ENCODE results near the gene DTNBP1. TPM values are rescaled to one million over a fixed set of nuclear protein-coding genes. Genes with fewer than 3 reads are reported as not detected.

Gene DTNBP1
- total and polyA plus RNA-seq, 2 donors (not counting 3 experiments of a cell fraction or from before 2014, with no cell fraction given): 24.3 to 28.9 TPM

DNA sequence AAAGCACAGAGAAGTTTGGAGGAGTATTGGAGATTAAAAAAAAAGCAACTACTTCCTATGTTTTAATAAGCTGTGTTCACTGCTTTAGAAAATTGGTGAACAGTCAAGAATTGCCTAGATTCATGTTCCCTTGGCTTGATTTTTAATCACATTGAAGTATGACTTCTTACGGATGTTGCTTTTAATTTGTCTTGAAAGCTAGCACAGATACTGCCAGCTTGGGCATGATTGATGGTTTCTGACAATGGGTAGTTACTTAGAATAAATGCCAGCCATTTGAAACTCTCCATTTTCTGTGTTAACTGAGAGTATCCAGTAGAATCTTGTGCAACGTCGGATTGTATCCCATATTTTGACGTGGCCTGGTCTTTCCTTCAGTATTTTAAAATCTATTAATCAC lies 178.0 kb downstream of the DTNBP1 start:
- no peak overlapping the region for H3K9ac ChIP-seq (replicated peaks; ENCODE audit: extremely low read depth, insufficient read depth, low read length)
- no peaks in the 10 kb centered on the region for H3K9me1 ChIP-seq (replicated peaks; ENCODE audit: control insufficient read depth, extremely low read depth, insufficient read depth, low read length)
- no TSS peak for BruUV-seq (replicated peaks)
- DNase-seq (ENCODE audit: low read depth, low spot score): no peak
- no peak for FAIRE-seq
- H3K27me3 ChIP-seq (ENCODE audit: control insufficient read depth in 2 of 2, insufficient read depth in 2 of 2, low read length in 2 of 2): no peaks in the 10 kb centered on the region
- H3K27ac ChIP-seq (ENCODE audit: insufficient read depth, low read depth, low read length): no peak overlapping the region
- no peaks in the 10 kb centered on the region for H3K79me2 ChIP-seq (ENCODE audit: control insufficient read depth, insufficient read depth, low read length)
- POLR2A ChIA-PET: interaction anchor here (0.7 kb wide), 1 partner anchor 10 kb away, joined by 3 read pairs; no protein-coding TSS in a partner anchor
- no peaks in the 10 kb centered on the region for H4K20me1 ChIP-seq (replicated peaks; ENCODE audit: control insufficient read depth, extremely low read depth, insufficient read depth, low read length)
- H3K36me3 ChIP-seq (ENCODE audit: control insufficient read depth in 2 of 2, extremely low read depth in 1 of 2, insufficient read depth in 2 of 2, low read length in 2 of 2): peaks cover 0 to 2% of the 10 kb centered on the region in 2 experiments
- no peak overlapping the region for H3K4me2 ChIP-seq (ENCODE audit: insufficient read depth, low read length)
- TF ChIP-seq GATA2 (IDR thresholded peaks at IDR 0.05; ENCODE audit: insufficient read depth, insufficient read length, low read depth, low read length): no peak
- no peak for TF ChIP-seq EZH2 (IDR thresholded peaks at IDR 0.05; ENCODE audit: borderline replicate concordance, low read depth, low read length, severe bottlenecking)
- TF ChIP-seq, protein P1, sequence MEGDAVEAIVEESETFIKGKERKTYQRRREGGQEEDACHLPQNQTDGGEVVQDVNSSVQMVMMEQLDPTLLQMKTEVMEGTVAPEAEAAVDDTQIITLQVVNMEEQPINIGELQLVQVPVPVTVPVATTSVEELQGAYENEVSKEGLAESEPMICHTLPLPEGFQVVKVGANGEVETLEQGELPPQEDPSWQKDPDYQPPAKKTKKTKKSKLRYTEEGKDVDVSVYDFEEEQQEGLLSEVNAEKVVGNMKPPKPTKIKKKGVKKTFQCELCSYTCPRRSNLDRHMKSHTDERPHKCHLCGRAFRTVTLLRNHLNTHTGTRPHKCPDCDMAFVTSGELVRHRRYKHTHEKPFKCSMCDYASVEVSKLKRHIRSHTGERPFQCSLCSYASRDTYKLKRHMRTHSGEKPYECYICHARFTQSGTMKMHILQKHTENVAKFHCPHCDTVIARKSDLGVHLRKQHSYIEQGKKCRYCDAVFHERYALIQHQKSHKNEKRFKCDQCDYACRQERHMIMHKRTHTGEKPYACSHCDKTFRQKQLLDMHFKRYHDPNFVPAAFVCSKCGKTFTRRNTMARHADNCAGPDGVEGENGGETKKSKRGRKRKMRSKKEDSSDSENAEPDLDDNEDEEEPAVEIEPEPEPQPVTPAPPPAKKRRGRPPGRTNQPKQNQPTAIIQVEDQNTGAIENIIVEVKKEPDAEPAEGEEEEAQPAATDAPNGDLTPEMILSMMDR (IDR thresholded peaks at IDR 0.05; ENCODE audit: extremely low read depth in 1 of 2, insufficient read depth in 1 of 2, low read depth in 1 of 2, low read length in 2 of 2): no peak
- no peak for TF ChIP-seq JUN (IDR thresholded peaks at IDR 0.05; ENCODE audit: borderline replicate concordance, insufficient read depth, insufficient read length, low read depth)
- no peak for TF ChIP-seq MYC (IDR thresholded peaks at IDR 0.05; ENCODE audit: low read depth, low read length)
- TF ChIP-seq POLR2A (IDR thresholded peaks at IDR 0.05; ENCODE audit: low read depth, low read length): no peak
- H3K9me3 ChIP-seq (replicated peaks; ENCODE audit: control insufficient read depth, insufficient read depth, low read length): no peaks in the 10 kb centered on the region
- intact Hi-C loops (cut with micrococcal nuclease) (no loop called here), dilution Hi-C loops (cut with MboI; ENCODE audit: extremely low pct_ligation_motif_present, low sequenced_read_pairs) (no loop called here)
- H2AFZ ChIP-seq (ENCODE audit: low read depth, low read length): no peak overlapping the region
- H3K4me3 ChIP-seq (replicated peaks in 1 of 3; ENCODE audit: insufficient read depth in 1 of 3, low read depth in 1 of 3, low read length in 3 of 3): no peak overlapping the region
- H3K4me1 ChIP-seq (ENCODE audit: control insufficient read depth, extremely low read depth, insufficient read depth, low read length): peaks cover 4% of the 10 kb centered on the region
- CTCF ChIA-PET: interaction anchor here (1.8 kb wide), 1 partner anchor 22 kb away, joined by 4 read pairs; no protein-coding TSS in a partner anchor

DNA sequence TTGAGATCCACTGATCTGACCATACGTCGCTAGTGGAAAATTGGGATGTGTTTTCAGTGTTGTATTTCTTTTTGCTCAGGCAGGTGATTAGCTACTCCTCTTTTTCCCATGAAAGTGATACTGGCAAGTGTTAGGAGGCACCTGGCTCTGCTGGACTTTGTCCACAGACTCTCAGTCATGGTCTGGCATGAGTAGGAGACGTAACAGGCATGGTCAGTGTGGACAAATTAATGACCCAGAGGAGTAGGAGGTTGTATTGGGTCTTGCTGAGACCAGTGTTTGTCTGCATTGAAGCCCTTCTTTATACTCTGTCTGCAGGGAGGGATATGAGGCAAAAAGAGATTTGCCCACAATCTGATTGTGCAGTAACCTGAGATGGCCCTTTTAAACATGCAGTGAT lies 178.7 kb downstream of the DTNBP1 start:
- peaks cover 0 to 2% of the 10 kb centered on the region in 2 experiments for H3K36me3 ChIP-seq (ENCODE audit: control insufficient read depth in 2 of 2, extremely low read depth in 1 of 2, insufficient read depth in 2 of 2, low read length in 2 of 2)
- ChIA-PET CTCF (interaction anchor here (1.8 kb wide), 1 partner anchor 21 kb away, joined by 4 read pairs; no protein-coding TSS in a partner anchor), POLR2A (no interaction called here)
- no peaks in the 10 kb centered on the region for H3K79me2 ChIP-seq (ENCODE audit: control insufficient read depth, insufficient read depth, low read length)
- H3K27me3 ChIP-seq (ENCODE audit: control insufficient read depth in 2 of 2, insufficient read depth in 2 of 2, low read length in 2 of 2): no peaks in the 10 kb centered on the region
- no peak overlapping the region for H3K9ac ChIP-seq (replicated peaks; ENCODE audit: extremely low read depth, insufficient read depth, low read length)
- no peak overlapping the region for H3K27ac ChIP-seq (ENCODE audit: insufficient read depth, low read depth, low read length)
- H3K9me3 ChIP-seq (replicated peaks; ENCODE audit: control insufficient read depth, insufficient read depth, low read length): no peaks in the 10 kb centered on the region
- TF ChIP-seq, protein P1 (IDR thresholded peaks at IDR 0.05; ENCODE audit: extremely low read depth in 1 of 2, insufficient read depth in 1 of 2, low read depth in 1 of 2, low read length in 2 of 2): no peak
- TF ChIP-seq GATA2 (IDR thresholded peaks at IDR 0.05; ENCODE audit: insufficient read depth, insufficient read length, low read depth, low read length) (no peak), POLR2AphosphoS5 (IDR thresholded peaks at IDR 0.05; ENCODE audit: insufficient read depth, low read depth, low read length) (no peak), POLR2A (IDR thresholded peaks at IDR 0.05; ENCODE audit: low read depth, low read length) (no peak), JUN (IDR thresholded peaks at IDR 0.05; ENCODE audit: borderline replicate concordance, insufficient read depth, insufficient read length, low read depth) (no peak), MYC (IDR thresholded peaks at IDR 0.05; ENCODE audit: low read depth, low read length) (no peak), EZH2 (IDR thresholded peaks at IDR 0.05; ENCODE audit: borderline replicate concordance, low read depth, low read length, severe bottlenecking) (no peak), FOS (IDR thresholded peaks at IDR 0.05; ENCODE audit: borderline replicate concordance, insufficient read depth, low read length) (no peak)
- TF ChIP-seq, protein P2, sequence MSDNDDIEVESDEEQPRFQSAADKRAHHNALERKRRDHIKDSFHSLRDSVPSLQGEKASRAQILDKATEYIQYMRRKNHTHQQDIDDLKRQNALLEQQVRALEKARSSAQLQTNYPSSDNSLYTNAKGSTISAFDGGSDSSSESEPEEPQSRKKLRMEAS (IDR thresholded peaks at IDR 0.05; ENCODE audit: insufficient read depth, insufficient read length): no peak
- dilution Hi-C loops (cut with MboI; ENCODE audit: extremely low pct_ligation_motif_present, low sequenced_read_pairs): no loop called here
- intact Hi-C loops (cut with micrococcal nuclease): no loop called here
- no peaks in the 10 kb centered on the region for H4K20me1 ChIP-seq (replicated peaks; ENCODE audit: control insufficient read depth, extremely low read depth, insufficient read depth, low read length)
- H3K4me2 ChIP-seq (ENCODE audit: insufficient read depth, low read length): no peak overlapping the region
- DNase-seq (ENCODE audit: low read depth, low spot score) (no peak), FAIRE-seq (no peak)
- no peak overlapping the region for H2AFZ ChIP-seq (ENCODE audit: low read depth, low read length)
- no peaks in the 10 kb centered on the region for H3K9me1 ChIP-seq (replicated peaks; ENCODE audit: control insufficient read depth, extremely low read depth, insufficient read depth, low read length)
- no TSS peak for BruUV-seq (replicated peaks)
- H3K4me1 ChIP-seq (ENCODE audit: control insufficient read depth, extremely low read depth, insufficient read depth, low read length): peaks cover 4% of the 10 kb centered on the region
- no peak overlapping the region for H3K4me3 ChIP-seq (replicated peaks in 1 of 3; ENCODE audit: insufficient read depth in 1 of 3, low read depth in 1 of 3, low read length in 3 of 3)
